IMR-90 (cell line): ENCODE results near the gene HNRNPR. TPM values are rescaled to one million over a fixed set of nuclear protein-coding genes. Genes with fewer than 3 reads are reported as not detected.

Source experiments
- ATAC-seq: fragments of 200-7000 bp; cut with Tn5 transposase; 2 replicates; pipeline ENCODE4 v1.9.1; 2020; ENCODE audit warnings: low read depth, mild to moderate bottlenecking, moderate library complexity
- BruUV-seq: library from RNA; stranded (reverse); fragments of 400-500 nt; replicated peaks from 2 replicates; lab custom pipeline; 2021; lab: Mats Ljungman, UMichigan
- CTCF ChIA-PET: fragments of 300-600 bp; formaldehyde crosslinking; extraction: SDS; loops from one replicate; lab custom pipeline; 2021; ENCODE audit warnings: antibody characterized with exemption; lab: Yijun Ruan, JAX
- POLR2A ChIA-PET: fragments of 300-600 bp; sonication (Branson Sonifier 250); formaldehyde crosslinking; loops from one replicate; lab custom pipeline; 2022; ENCODE audit warnings: antibody characterized with exemption; ENCODE audit not compliant: unreplicated experiment; lab: Charles Lee
- DNase-seq: peaks from one replicate; pipeline ENCODE4 v3.0.0; 2013
- H2AFZ ChIP-seq: replicated peaks from 2 replicates; pipeline ENCODE3; 2013; ENCODE audit warnings: low read length, mild to moderate bottlenecking; ENCODE audit not compliant: poor library complexity
- H2AK5ac ChIP-seq: 2 replicates; pipeline ENCODE4 v1.6.1; 2013; ENCODE audit warnings: low read depth, low read length, inconsistent platforms
- H2AK9ac ChIP-seq: replicated peaks from 2 replicates; pipeline ENCODE3; 2013; ENCODE audit warnings: mild to moderate bottlenecking, low read depth, low read length, moderate library complexity; ENCODE audit not compliant: poor library complexity
- H2BK120ac ChIP-seq: 2 replicates; pipeline ENCODE4 v1.6.1; 2013; ENCODE audit warnings: low read depth, low read length, inconsistent platforms
- H2BK15ac ChIP-seq: 3 replicates; pipeline ENCODE4 v1.6.1; 2013; ENCODE audit warnings: low read depth, low read length, inconsistent platforms
- H2BK20ac ChIP-seq: 2 replicates; pipeline ENCODE4 v1.6.1; 2013; ENCODE audit warnings: low read depth, mild to moderate bottlenecking, inconsistent platforms, low read length, moderate library complexity
- H2BK5ac ChIP-seq: 2 replicates; pipeline ENCODE4 v1.6.1; 2013; ENCODE audit warnings: mild to moderate bottlenecking, low read depth, low read length, inconsistent platforms; ENCODE audit not compliant: poor library complexity, severe bottlenecking
- H3K14ac ChIP-seq: replicated peaks from 2 replicates; pipeline ENCODE4 v1.6.1; 2013; ENCODE audit warnings: low read depth, low read length, inconsistent platforms
- H3K18ac ChIP-seq: 2 replicates; pipeline ENCODE4 v1.6.1; 2013; ENCODE audit warnings: low read depth, low read length, control low read depth
- H3K23ac ChIP-seq: 2 replicates; pipeline ENCODE4 v1.6.1; 2013; ENCODE audit warnings: low read depth, low read length, inconsistent platforms
- H3K27ac ChIP-seq: 2 replicates; pipeline ENCODE4 v1.5.1; 2013; ENCODE audit warnings: mild to moderate bottlenecking, control low read depth, low read length; ENCODE audit not compliant: insufficient read depth
- H3K27me3 ChIP-seq: 2 replicates; pipeline ENCODE4 v1.6.1; 2013; ENCODE audit warnings: low read length; ENCODE audit not compliant: control insufficient read depth, insufficient read depth
- H3K36me3 ChIP-seq: 2 replicates; pipeline ENCODE4 v1.6.1; 2013; ENCODE audit warnings: low read length, mixed read lengths; ENCODE audit not compliant: control insufficient read depth, insufficient read depth
- H3K4ac ChIP-seq: 2 replicates; pipeline ENCODE4 v1.6.1; 2013; ENCODE audit warnings: low read depth, low read length, inconsistent platforms
- H3K4me1 ChIP-seq: 2 replicates; pipeline ENCODE4 v1.6.1; 2013; ENCODE audit warnings: low read length, mixed read lengths; ENCODE audit not compliant: control insufficient read depth, insufficient read depth
- H3K4me2 ChIP-seq: 2 replicates; pipeline ENCODE4 v1.6.1; 2013; ENCODE audit warnings: low read depth, mild to moderate bottlenecking, control low read depth, low read length, moderate library complexity
- H3K4me3 ChIP-seq: 2 replicates; pipeline ENCODE4 v1.5.1; 2013; ENCODE audit warnings: low read depth, mild to moderate bottlenecking, control low read depth, low read length, moderate library complexity; ENCODE audit not compliant: insufficient read depth
- H3K56ac ChIP-seq: 2 replicates; pipeline ENCODE4 v1.6.1; 2013; ENCODE audit warnings: low read length, inconsistent platforms; ENCODE audit not compliant: insufficient read depth; ENCODE audit errors: extremely low read depth
- H3K79me1 ChIP-seq, 2 experiments: 2 replicates each; pipeline ENCODE4 v1.6.1; 2013; ENCODE audit warnings: low read length in 2 of 2, inconsistent platforms in 1 of 2, low read depth in 1 of 2
- H3K9ac ChIP-seq: 2 replicates; pipeline ENCODE4 v1.6.1; 2013; ENCODE audit warnings: low read depth, low read length, control low read depth
- H3K9me1 ChIP-seq: 2 replicates; pipeline ENCODE4 v1.6.1; 2013; ENCODE audit warnings: low read length, inconsistent platforms; ENCODE audit not compliant: insufficient read depth
- H3K9me3 ChIP-seq: 2 replicates; pipeline ENCODE4 v1.6.1; 2013; ENCODE audit warnings: low read length; ENCODE audit not compliant: control insufficient read depth, insufficient read depth
- H4K20me1 ChIP-seq: 2 replicates; pipeline ENCODE4 v1.6.1; 2013; ENCODE audit warnings: low read length, inconsistent platforms; ENCODE audit not compliant: insufficient read depth
- H4K5ac ChIP-seq: 2 replicates; pipeline ENCODE4 v1.6.1; 2013; ENCODE audit warnings: mild to moderate bottlenecking, low read depth, low read length, control low read depth
- H4K8ac ChIP-seq, 2 experiments: 2 replicates each; pipeline ENCODE4 v1.6.1; 2013; ENCODE audit warnings: low read depth in 2 of 2, low read length in 2 of 2, control low read depth in 1 of 2, inconsistent platforms in 1 of 2
- H4K91ac ChIP-seq: 2 replicates; pipeline ENCODE4 v1.6.1; 2013; ENCODE audit warnings: low read depth, low read length, inconsistent platforms; ENCODE audit not compliant: insufficient read depth
- BHLHE40 ChIP-seq: fragments of 150-350 bp; IDR thresholded peaks from 2 replicates; pipeline ENCODE4 v1.6.1; 2016; ENCODE audit warnings: mild to moderate bottlenecking, low read depth, low read length
- ELK1 ChIP-seq: fragments of 150-350 bp; IDR thresholded peaks from 2 replicates; pipeline ENCODE4 v1.6.1; 2016; ENCODE audit warnings: low read depth, mild to moderate bottlenecking, low read length, moderate library complexity, borderline replicate concordance
- MAFK ChIP-seq: IDR thresholded peaks from 2 replicates; pipeline ENCODE4 v1.6.1; 2012; ENCODE audit warnings: low read depth, low read length, improper control_type of control experiment
- MAZ ChIP-seq: IDR thresholded peaks from 2 replicates; pipeline ENCODE4 v1.6.1; 2012; ENCODE audit warnings: low read depth, mild to moderate bottlenecking, low read length, improper control_type of control experiment, moderate library complexity, borderline replicate concordance
- RAD21 ChIP-seq: IDR thresholded peaks from 2 replicates; pipeline ENCODE4 v1.6.1; 2012; ENCODE audit warnings: low read length, improper control_type of control experiment
- RCOR1 ChIP-seq: IDR thresholded peaks from 2 replicates; pipeline ENCODE4 v1.6.1; 2012; ENCODE audit warnings: mild to moderate bottlenecking, low read length, improper control_type of control experiment; ENCODE audit not compliant: insufficient replicate concordance
- WGBS, 2 experiments: methylation state at CpG; one replicate each; pipeline versions ENCODE4 v1.1.5 to v1.1.7; 2013; ENCODE audit warnings: missing lambda C conversion rate in 2 of 2; ENCODE audit not compliant: insufficient read length in 1 of 2; ENCODE audit errors: extremely low coverage in 2 of 2; 5-methylcytosine and 5-hydroxymethylcytosine counted together
- dilution Hi-C: fragments of 300-500 bp; cut with HindIII; formaldehyde crosslinking; loops from one replicate; pipeline ENCODE4 v1.14.3; 2018; ENCODE audit warnings: low sequenced_read_pairs; ENCODE audit not compliant: unreplicated experiment
- in situ Hi-C: fragments of 300-500 bp; cut with MboI; formaldehyde crosslinking; loops from 3 replicates; pipeline ENCODE4 v1.14.3; 2019; ENCODE audit warnings: low sequenced_read_pairs, inconsistent platforms, mixed read lengths
- intact Hi-C: fragments of 100-400 bp; cut with micrococcal nuclease; formaldehyde crosslinking; loops from 2 replicates; pipeline ENCODE4 v1.10.0; 2022
- polyA plus RNA-seq, 3 experiments: library from polyadenylated mRNA; depleted of rRNA; stranded (reverse); fragments of >200 nt; gene quantifications; 2 replicates each; pipeline ENCODE4 v1.2.3, GENCODE V29; 2012; ENCODE audit warnings: low replicate concordance in 1 of 3
- total RNA-seq: library from RNA; depleted of rRNA; stranded (reverse); fragments of >200 nt; gene quantifications from 2 replicates; pipeline ENCODE4 v1.2.3, GENCODE V29; 2012

HNRNPR gene
- total and polyA plus RNA-seq, 2 of the 4 experiments (the other 2 are of a cell fraction): 99.7 to 111 TPM

GRCh38 chr1:23291706-23292105 lies 52.4 kb downstream of the HNRNPR start:
- Histone ChIP-seq H3K9me1 (no peaks in the 10 kb centered on the region; the same call in 1 of the 2 replicates), H4K91ac (no peak overlapping the region), H2BK120ac (no peak overlapping the region), H3K4ac (no peak overlapping the region), H3K4me1 (no peaks in the 10 kb centered on the region), H2AFZ (no peak overlapping the region), H2AK5ac (no peak overlapping the region), H4K5ac (no peak overlapping the region), H3K14ac (no peak overlapping the region), H3K27me3 (no peaks in the 10 kb centered on the region), H3K4me2 (no peak overlapping the region), H3K18ac (no peak overlapping the region), H3K4me3 (no peak overlapping the region), H3K56ac (no peak overlapping the region), H2AK9ac (no peak overlapping the region), H3K9me3 (no peaks in the 10 kb centered on the region), H4K8ac (no peak overlapping the region), H3K9ac (no peak overlapping the region), H3K23ac (no peak overlapping the region), H4K20me1 (0 out of 2 replicates have a peak, but pooled peaks cover 4% of the 10 kb centered on the region), H3K27ac (no peak overlapping the region), H2BK5ac (no peak overlapping the region), H3K36me3 (peaks cover 9% of the 10 kb centered on the region), H2BK15ac (no peak overlapping the region), H2BK20ac (no peak overlapping the region), H3K79me1 (peaks cover 4 to 46% of the 10 kb centered on the region in 2 experiments)
- ChIA-PET POLR2A (no interaction called here), CTCF (no interaction called here)
- dilution Hi-C loops: no loop called here
- no peak for ATAC-seq
- no peak for TF ChIP-seq MAFK
- TF ChIP-seq RAD21: no peak
- TF ChIP-seq BHLHE40: no peak
- TF ChIP-seq RCOR1: no peak
- TF ChIP-seq MAZ: no peak
- no peak for TF ChIP-seq ELK1
- WGBS, 2 experiments: no CpG with 5 or more reads among the region's 2 CpGs
- no TSS peak for BruUV-seq
- no peak for DNase-seq
- intact Hi-C loops: no loop called here
- in situ Hi-C loops: no loop called here
